Stimulated activated naive B cell treated with anti-CD40 and anti-IgM and Interleukin-4, amounts not matched to agents 10 μg/mL and 1 μg/mL and 100 μg/mL, for 72 hours (primary cell): ENCODE measurements around the gene MICOS13.
"Not testable (repeated sequence)": the region's sequence is repeated elsewhere in the genome, so short reads cannot be mapped to it uniquely, and the experiment has no call there.

ENCODE experiments used
- ATAC-seq, 2 donors: fragments of 150-1000 bp; cut with Tn5 transposase; replicated peaks; 2 replicates each; pipeline ENCODE4 v1.10.0; 2021; ENCODE audit warnings: moderate library complexity in 1 of 2
- DNase-seq: peaks from one replicate; pipeline ENCODE4 v3.0.0; 2021
- H3K27ac Mint-ChIP-seq: one replicate; pipeline ENCODE4 v1.8.0; 2022; ENCODE audit warnings: mild to moderate bottlenecking, mixed read lengths
- H3K27me3 Mint-ChIP-seq, 2 donors: one replicate each; pipeline ENCODE4 v1.8.0; 2022; ENCODE audit warnings: mixed read lengths in 2 of 2
- H3K36me3 Mint-ChIP-seq, 2 donors: one replicate each; pipeline ENCODE4 v1.8.0; 2022; ENCODE audit warnings: mixed read lengths in 2 of 2, mild to moderate bottlenecking in 1 of 2
- H3K4me1 Mint-ChIP-seq, 2 donors: one replicate each; pipeline ENCODE4 v1.8.0; 2022; ENCODE audit warnings: mixed read lengths in 2 of 2, mild to moderate bottlenecking in 1 of 2
- H3K4me3 Mint-ChIP-seq, 2 donors: one replicate each; pipeline ENCODE4 v1.8.0; 2022; ENCODE audit warnings: mild to moderate bottlenecking in 2 of 2, mixed read lengths in 2 of 2, moderate library complexity in 1 of 2
- H3K9me3 Mint-ChIP-seq, 2 donors: one replicate each; pipeline ENCODE4 v1.8.0; 2022; ENCODE audit warnings: mixed read lengths in 2 of 2, mild to moderate bottlenecking in 1 of 2

The MICOS13 gene

DNA sequence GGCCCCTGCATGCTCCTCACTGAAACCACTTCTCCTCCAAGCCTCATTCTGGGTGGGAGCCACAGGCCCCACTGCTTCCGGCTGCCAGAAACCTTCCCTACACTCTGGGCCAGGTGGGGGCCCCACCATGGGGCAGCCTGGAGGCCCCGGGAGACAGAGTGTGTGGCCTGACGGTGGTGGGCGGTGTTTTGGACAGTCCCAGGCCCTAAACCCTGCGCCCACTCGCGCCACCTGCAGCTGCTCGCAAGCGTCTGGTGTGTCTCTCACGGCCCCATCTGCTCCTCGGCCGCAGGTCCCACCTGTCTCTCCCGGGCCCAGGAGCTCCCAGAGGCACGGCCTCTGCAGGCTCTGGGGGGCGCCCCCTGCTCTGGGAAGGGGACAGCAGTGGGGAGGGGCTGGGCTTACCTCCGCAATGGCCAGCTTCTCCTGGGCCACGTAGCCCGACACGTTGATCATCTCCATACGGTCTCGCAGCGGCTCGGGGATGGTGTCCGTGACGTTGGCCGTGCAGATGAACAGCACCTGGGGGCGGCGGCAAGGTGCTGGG, 15.4 kb upstream of the MICOS13 start:
- DNase-seq (no peak), ATAC-seq (no peak)
- H3K27me3 Mint-ChIP-seq = no peaks in the 10 kb centered on the region
- no peaks in the 10 kb centered on the region for H3K9me3 Mint-ChIP-seq
- peaks cover 49 to 68% of the 10 kb centered on the region in 2 donors for H3K36me3 Mint-ChIP-seq
- H3K4me1 Mint-ChIP-seq = peaks cover 32 to 61% of the 10 kb centered on the region in 2 donors
- H3K27ac Mint-ChIP-seq = peak overlapping the region; percentile 73
- H3K4me3 Mint-ChIP-seq = no peak overlapping the region

DNA sequence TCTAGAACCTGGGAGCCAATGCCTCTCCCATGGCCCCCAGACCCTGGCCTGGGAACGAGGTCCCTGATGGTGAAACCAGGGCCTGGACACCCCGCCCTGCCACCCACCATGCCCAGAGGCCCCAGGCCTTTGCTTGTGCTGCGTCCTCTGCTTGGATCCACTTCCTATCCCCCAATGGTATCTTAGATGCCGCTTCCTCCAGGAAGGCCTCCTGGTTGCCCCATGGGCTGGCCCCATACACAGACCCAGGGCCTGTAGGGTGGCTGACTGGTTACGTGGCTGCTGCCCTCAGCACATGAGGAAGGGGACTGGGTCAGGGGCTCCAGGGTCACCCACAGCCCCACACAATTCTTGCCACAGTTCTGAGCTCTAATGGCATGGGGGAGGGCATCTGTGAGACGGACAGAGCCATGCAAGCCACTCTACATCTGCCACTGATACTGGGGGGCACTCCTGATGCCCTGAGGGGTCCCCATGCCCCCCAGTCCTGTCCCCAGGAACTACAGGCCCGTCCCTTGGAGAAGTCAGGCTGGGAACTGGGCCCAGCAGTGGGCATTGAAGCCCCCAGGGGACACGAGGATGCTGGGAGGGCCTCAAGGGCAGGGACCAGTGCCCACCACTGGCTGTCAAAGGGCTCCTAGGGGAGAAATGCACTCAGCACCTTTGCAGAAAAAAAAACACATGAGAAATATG, 14.8 kb upstream of the MICOS13 start:
- H3K4me3 Mint-ChIP-seq = peak overlapping the region in 1 of 2 donors; percentile 13
- ATAC-seq (no peak), DNase-seq (no peak)
- H3K4me1 Mint-ChIP-seq = peaks cover 35 to 63% of the 10 kb centered on the region in 2 donors
- no peaks in the 10 kb centered on the region for H3K9me3 Mint-ChIP-seq
- peak overlapping the region; percentile 99 for H3K27ac Mint-ChIP-seq
- H3K36me3 Mint-ChIP-seq = peaks cover 51 to 70% of the 10 kb centered on the region in 2 donors
- H3K27me3 Mint-ChIP-seq = no peaks in the 10 kb centered on the region

DNA sequence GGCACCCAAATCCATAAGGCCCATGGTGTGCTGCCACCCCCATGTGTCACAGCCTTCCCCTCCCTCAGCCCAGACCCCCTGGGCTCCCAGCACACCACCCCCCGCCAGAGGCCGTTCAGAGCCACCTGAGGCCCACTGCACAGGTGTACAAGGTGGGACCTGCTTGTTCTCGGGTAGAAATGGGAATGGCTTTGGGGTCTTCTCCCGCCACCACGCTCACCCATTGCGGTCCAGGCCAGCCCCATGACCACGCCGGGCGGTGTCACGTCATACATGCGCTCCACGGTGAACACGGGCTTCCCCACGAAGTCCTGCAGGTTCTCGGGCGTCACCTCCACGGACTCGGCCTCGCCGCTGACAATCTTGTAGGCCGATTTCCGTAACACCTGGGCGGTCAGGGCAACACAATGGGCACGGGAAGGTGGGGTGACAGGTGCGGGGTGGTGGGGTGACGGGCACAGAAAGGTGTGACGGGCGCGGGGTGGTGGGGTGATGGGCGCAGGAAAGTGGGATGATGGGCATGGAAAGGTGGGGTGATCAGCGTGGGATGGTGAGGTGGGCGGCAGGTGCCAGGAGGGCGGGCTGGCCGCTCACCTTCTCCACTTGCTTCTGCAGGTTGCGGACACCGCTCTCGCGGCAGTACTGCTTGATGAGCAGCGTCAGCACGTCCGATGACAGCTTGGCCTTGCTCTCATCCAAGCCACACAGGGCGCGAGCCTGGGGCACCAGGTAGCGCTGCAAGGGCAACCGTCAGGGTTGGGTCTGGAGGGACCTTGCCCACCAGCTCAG, 14.0 kb upstream of the MICOS13 start:
- no peaks in the 10 kb centered on the region for H3K9me3 Mint-ChIP-seq
- DNase-seq = no peak
- peak overlapping the region; percentile 99 for H3K27ac Mint-ChIP-seq
- H3K4me3 Mint-ChIP-seq = peak overlapping the region; percentile 52 to 53
- peaks cover 53 to 72% of the 10 kb centered on the region in 2 donors for H3K36me3 Mint-ChIP-seq
- no peak for ATAC-seq
- peaks cover 38 to 69% of the 10 kb centered on the region in 2 donors for H3K4me1 Mint-ChIP-seq
- no peaks in the 10 kb centered on the region for H3K27me3 Mint-ChIP-seq

DNA sequence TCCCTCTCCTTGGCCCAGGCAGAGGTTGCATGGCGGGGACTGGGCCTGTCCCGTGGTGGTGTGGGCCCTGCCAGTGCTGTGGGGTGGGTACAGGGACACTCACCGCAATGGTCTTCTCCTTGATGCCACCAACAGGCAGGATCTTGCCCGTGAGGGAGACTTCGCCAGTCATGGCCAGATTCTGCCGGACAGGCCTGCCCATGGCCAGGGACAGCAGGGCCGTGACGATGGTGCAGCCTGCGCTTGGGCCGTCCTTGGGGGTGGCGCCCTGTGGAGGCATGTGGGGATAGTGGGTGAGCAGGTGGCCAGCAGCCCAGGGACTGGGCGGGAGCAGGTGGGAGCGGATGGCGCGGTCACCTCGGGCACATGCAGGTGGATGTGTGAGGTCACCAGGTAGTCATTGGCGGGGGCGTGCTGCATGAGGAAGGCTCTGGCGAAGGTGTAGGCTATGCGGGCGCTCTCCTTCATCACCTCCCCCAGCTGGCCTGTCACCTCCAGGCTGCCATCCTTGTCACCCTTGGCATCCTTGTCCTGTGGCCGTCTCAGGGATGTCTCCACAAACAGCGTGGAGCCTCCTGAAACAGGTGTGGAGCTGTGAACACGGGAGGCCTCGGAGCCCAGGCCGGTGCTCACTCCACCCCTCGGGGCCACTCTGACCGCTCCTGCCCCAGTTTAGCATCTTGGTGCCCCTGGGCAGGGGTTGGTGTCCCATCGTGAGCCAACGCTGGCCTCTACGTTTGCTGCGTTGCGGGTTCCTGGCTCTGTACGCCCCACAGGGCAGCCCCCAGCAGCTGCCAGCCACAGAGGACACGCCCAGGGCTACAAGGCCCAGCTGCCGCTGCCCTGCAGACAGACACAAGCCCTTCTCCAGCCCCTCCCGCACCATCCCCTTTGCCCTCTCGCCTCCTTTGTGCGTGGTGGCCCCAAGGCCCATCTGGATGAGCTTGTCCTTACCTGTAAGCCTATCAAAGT, 13.2 kb upstream of the MICOS13 start:
- H3K27me3 Mint-ChIP-seq = no peaks in the 10 kb centered on the region
- H3K4me3 Mint-ChIP-seq = peak overlapping the region; percentile 52 to 97
- ATAC-seq (no peak), DNase-seq (no peak)
- peaks cover 35 to 69% of the 10 kb centered on the region in 2 donors for H3K4me1 Mint-ChIP-seq
- peaks cover 46 to 65% of the 10 kb centered on the region in 2 donors for H3K36me3 Mint-ChIP-seq
- H3K27ac Mint-ChIP-seq = peak overlapping the region; percentile 99
- no peaks in the 10 kb centered on the region for H3K9me3 Mint-ChIP-seq

DNA sequence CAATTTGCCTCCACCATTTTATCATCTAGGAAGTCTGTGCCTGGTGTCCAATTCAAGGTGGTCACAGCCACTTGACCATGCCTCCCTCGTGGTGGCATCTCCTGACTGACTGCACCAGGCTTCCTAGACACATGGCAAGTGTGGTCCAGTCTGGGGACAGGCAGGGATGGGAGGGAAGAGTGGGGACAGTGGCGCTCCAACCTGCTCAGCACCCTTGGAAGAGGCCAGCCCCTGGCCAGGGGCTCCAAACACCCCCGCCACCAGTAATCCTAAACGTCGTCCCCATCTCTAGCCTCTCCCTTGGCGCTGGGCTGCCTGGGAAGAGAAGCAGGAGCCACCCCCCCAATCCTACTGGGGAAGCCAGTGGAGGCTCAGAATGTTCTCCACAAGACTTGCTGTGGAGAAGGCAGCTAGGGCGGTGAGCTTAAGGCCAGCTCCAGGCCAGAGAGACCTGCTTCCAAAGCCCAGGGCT, 12.4 kb upstream of the MICOS13 start:
- Mint-ChIP-seq H3K36me3 (peaks cover 49 to 65% of the 10 kb centered on the region in 2 donors), H3K9me3 (peaks cover 2 to 4% of the 10 kb centered on the region in 2 donors), H3K4me3 (peak overlapping the region; percentile 92 to 97), H3K27me3 (no peaks in the 10 kb centered on the region), H3K27ac (peak overlapping the region; percentile 99), H3K4me1 (peaks cover 39 to 74% of the 10 kb centered on the region in 2 donors)
- ATAC-seq (no peak), DNase-seq (no peak)

DNA sequence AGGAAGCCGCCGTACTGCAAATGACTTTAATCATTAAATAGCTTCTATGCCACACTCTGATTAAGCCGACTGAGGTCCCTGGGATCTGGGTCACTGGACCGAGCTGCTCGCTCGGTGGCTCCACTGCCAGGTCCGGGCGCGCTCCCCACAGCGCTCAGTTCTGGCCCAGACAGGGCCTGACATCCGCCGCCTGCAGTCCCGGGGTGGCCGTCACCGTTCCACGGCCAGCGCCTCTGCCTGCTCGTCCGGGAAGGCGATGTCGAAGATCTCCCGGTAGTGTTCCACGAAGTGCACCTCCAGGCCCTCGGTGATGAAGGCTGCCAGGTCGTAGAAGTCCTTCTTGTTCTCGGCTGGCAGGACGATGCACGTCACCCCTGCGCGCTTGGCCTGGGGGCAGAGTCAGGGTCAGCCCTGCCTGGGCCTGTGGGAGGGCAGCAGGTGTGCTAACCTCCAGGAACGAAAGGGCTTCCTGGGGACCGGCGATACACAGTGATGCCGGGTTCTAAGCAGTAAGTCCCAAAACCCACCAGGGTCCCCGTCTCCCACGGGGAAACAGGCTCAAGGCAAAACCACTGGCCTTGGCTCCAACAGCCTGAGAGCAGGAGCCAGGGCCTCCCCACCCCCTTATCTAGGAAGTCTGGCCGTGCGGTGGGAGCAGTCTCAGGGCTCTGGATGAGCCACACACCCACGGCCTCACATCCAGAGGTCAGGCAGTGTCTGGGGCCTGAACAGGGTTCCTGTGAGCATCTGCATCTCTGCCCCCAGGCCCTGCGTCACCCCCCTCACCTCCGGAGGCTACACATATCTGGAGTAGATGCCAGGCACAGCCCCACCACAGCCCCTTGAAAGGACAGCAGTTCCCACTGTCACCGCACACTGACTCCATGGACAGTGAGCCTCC, 11.8 kb upstream of the MICOS13 start:
- H3K27me3 Mint-ChIP-seq = no peaks in the 10 kb centered on the region
- H3K4me1 Mint-ChIP-seq = peaks cover 39 to 68% of the 10 kb centered on the region in 2 donors
- peaks cover 2 to 4% of the 10 kb centered on the region in 2 donors for H3K9me3 Mint-ChIP-seq
- ATAC-seq = no peak
- peak overlapping the region; percentile 99 for H3K27ac Mint-ChIP-seq
- H3K36me3 Mint-ChIP-seq = peaks cover 44 to 62% of the 10 kb centered on the region in 2 donors
- DNase-seq = no peak
- H3K4me3 Mint-ChIP-seq = peak overlapping the region; percentile 92 to 97

DNA sequence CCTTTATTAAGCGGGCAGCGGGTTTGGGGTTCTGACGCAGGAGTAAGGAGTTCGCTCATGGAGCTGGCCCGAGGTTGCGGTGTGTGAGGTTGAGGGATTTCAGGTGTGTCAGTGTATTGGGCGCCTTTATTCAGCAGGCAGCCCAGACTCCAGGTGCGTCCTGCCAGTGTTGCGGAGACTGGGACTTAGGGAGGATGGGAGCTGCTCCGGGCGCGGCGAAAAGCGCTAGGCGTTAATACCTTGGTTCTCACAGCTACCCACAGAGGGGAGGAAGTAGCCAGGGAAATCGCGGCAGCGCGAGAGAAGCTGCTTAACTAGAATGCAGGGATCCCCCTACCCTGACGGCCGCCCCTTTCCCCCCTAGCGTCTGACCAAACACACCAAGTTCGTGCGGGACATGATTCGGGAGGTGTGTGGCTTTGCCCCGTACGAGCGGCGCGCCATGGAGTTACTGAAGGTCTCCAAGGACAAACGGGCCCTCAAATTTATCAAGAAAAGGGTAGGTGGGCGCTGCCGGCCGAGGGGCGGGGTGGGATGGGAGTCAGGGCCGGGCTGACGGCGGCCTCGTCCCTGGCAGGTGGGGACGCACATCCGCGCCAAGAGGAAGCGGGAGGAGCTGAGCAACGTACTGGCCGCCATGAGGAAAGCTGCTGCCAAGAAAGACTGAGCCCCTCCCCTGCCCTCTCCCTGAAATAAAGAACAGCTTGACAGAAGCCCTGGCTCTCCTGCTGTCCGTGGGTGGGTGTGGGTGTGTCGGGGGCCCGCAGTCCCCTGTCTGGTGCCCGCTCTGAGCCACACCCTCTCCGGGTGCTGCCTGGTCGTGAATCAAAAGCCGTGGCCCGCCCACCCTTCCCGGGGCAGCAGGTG, 10.9 kb upstream of the MICOS13 start:
- peak overlapping the region; percentile 99 for H3K27ac Mint-ChIP-seq
- peaks cover 40 to 60% of the 10 kb centered on the region in 2 donors for H3K36me3 Mint-ChIP-seq
- ATAC-seq = no peak
- DNase-seq = no peak
- peak overlapping the region; percentile 92 to 97 for H3K4me3 Mint-ChIP-seq
- peaks cover 2 to 4% of the 10 kb centered on the region in 2 donors for H3K9me3 Mint-ChIP-seq
- H3K27me3 Mint-ChIP-seq = no peaks in the 10 kb centered on the region
- peaks cover 42 to 64% of the 10 kb centered on the region in 2 donors for H3K4me1 Mint-ChIP-seq

DNA sequence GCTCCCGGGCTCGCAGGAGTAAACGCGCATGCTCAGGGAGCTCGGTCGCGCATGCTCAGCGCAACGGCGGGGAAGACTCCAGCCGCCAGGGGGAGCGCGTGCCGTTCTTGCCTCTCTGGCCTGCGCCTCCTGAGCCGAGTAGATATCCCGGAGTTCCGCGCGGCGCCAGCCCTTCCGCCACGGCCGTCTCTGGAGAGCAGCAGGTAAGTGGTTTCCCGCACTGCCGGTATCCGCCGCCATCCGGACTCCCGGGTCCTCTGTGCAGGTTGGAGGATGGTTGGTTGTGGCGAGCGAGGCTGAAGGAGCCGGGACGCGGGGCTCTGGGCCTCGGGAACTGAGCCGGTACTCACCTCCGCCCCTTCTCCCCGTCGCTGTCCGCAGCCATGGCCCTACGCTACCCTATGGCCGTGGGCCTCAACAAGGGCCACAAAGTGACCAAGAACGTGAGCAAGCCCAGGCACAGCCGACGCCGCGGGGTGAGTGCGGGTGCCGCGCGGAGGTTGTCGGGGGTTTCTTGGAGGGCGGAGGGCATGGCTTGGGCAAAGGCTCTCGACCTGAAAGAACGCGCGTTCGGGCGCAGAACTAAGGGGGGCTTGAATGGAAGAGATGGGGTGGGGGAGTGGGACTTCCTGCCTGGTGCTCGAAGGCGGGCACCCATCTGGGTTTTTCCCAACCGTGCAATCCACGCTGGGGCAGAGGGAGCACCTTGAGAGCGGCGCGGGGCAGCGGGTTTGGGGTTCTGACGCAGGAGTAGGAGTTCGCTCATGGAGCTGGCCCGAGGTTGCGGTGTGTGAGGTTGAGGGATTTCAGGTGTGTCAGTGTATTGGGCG, 10.0 kb upstream of the MICOS13 start, which contains the start of gene RPL36:
Gene RPL36, plus strand, starts transcription at position 171 of the 830 bp plus-strand sequence. Its CDS starts 213 bp downstream, at position 384.
- H3K27ac Mint-ChIP-seq = peak within 1 kb of the TSS; percentile 99
- peaks cover 39 to 62% of the 10 kb centered on the region in 2 donors for H3K4me1 Mint-ChIP-seq
- H3K36me3 Mint-ChIP-seq = peaks cover 37 to 54% of the 10 kb centered on the region in 2 donors

DNA sequence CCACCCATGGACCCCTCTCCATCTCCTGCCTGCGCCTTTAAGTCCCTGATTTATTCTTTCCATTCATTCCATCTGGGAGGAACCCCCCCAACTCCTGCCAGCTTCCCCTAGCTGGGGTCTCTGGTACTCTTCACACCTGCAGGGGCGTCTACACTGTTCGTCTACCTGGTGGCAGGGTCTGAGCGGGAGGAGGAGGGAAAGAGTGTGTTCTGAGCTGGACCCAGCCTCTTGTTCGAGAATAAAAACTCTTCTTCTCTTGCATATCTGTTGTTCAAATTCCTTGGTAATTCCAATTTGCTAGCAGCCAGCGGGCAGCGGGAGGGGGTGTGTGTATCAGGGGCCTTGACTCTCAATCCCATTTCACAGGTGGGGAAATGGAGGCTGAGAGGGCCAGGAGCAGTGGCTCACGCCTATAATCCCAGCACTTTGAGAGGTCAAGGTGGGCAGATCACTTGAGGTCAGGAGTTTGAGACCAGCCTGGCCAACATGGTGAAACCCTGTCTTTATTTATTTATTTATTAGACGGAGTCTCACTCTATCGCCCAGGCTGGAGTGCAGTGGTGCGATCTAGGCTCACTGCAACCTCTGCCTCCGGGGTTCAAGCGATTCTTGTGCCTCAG, 8.1 kb upstream of the MICOS13 start:
- ATAC-seq, H3K9me3 Mint-ChIP-seq, DNase-seq, H3K27me3 Mint-ChIP-seq: not testable (repeated sequence)
- Mint-ChIP-seq H3K4me3 (peak overlapping the region; percentile 67 to 69), H3K27ac (peak overlapping the region; percentile 47), H3K4me1 (peaks cover 36 to 42% of the 10 kb centered on the region in 2 donors), H3K36me3 (peaks cover 31 to 34% of the 10 kb centered on the region in 2 donors)

More for the DNA sequence above, 10.0 kb upstream of the MICOS13 start, which contains the start of gene RPL36:
- Mint-ChIP-seq H3K4me3 (peak within 1 kb of the TSS; percentile 92 to 97), H3K9me3 (peaks cover 2 to 4% of the 10 kb centered on the region in 2 donors), H3K27me3 (no peaks in the 10 kb centered on the region)
- ATAC-seq = peak; percentile 50 to 54
- peak; percentile 99 for DNase-seq

DNA sequence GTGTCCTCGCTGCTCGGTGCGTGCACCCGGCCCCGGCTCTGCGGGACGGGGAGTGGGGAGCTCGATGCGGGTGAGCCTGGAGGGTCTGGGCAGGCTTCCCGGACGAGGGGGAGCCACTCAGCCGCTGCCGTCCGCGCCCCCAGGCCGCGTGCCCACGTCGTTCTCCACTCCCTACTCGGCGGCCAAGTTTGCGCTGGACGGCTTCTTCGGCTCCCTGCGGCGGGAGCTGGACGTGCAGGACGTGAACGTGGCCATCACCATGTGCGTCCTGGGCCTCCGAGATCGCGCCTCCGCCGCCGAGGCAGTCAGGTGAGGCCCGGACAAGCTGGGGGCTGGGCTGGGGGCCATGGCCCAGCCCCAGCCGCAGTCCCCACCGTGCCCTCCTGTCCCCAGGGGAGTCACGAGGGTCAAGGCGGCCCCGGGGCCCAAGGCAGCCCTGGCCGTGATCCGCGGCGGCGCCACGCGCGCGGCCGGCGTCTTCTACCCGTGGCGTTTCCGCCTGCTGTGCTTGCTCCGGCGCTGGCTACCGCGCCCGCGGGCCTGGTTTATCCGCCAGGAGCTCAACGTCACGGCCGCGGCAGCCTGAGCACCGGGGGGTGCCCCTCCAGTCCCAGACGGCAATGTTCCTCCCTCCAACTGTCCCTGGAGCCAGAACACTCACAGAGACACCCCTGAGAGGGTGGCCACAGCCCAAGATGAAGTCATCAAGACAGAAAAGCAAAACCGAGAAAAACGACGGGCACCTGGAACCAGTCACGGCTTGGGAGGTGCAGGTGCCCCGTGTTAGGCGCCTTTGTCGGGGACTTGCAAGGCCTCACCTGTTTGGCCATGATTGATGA, 7.3 kb upstream of the MICOS13 start:
- H3K4me3 Mint-ChIP-seq = peak overlapping the region; percentile 67 to 87
- peak overlapping the region; percentile 92 for H3K27ac Mint-ChIP-seq
- ATAC-seq (no peak), DNase-seq (no peak)
- H3K27me3 Mint-ChIP-seq = no peaks in the 10 kb centered on the region
- H3K9me3 Mint-ChIP-seq = peaks cover 2 to 4% of the 10 kb centered on the region in 2 donors
- H3K4me1 Mint-ChIP-seq = peaks cover 28 to 34% of the 10 kb centered on the region in 2 donors
- H3K36me3 Mint-ChIP-seq = peaks cover 23 to 26% of the 10 kb centered on the region in 2 donors
